KMS-11 (cell line): ENCODE measurements around the gene WSCD1.

ENCODE experiments used
- H2AFZ ChIP-seq: fragments of 200-600 bp; sonication (generic); 2 replicates; pipeline ENCODE4 v1.6.1; 2016; ENCODE audit warnings: antibody characterized with exemption, mixed run types, low read depth
- H3K27ac ChIP-seq: fragments of 200-600 bp; sonication (generic); 2 replicates; pipeline ENCODE4 v1.6.1; 2016; ENCODE audit warnings: mild to moderate bottlenecking, mixed run types
- H3K27me3 ChIP-seq: fragments of 200-600 bp; sonication (generic); 2 replicates; pipeline ENCODE4 v1.6.1; 2017; ENCODE audit warnings: mild to moderate bottlenecking, low read depth, mixed run types, moderate library complexity; ENCODE audit not compliant: insufficient read depth
- H3K36me3 ChIP-seq: fragments of 200-600 bp; sonication (generic); 2 replicates; pipeline ENCODE4 v1.6.1; 2017; ENCODE audit warnings: mild to moderate bottlenecking, mixed run types; ENCODE audit not compliant: insufficient read depth
- H3K4me1 ChIP-seq: fragments of 200-600 bp; sonication (generic); 2 replicates; pipeline ENCODE4 v1.6.1; 2016; ENCODE audit warnings: mild to moderate bottlenecking, low read depth, mixed run types; ENCODE audit not compliant: poor library complexity, severe bottlenecking
- H3K4me2 ChIP-seq: fragments of 200-600 bp; sonication (generic); 2 replicates; pipeline ENCODE4 v1.7.0; 2016; ENCODE audit warnings: mild to moderate bottlenecking, mixed run types
- H3K4me3 ChIP-seq: fragments of 200-600 bp; sonication (generic); IDR thresholded peaks from 2 replicates; pipeline ENCODE4 v1.6.1; 2017; ENCODE audit warnings: low read depth, low read length, mixed read lengths; ENCODE audit not compliant: insufficient read depth
- H3K79me2 ChIP-seq: fragments of 200-600 bp; sonication (generic); 2 replicates; pipeline ENCODE4 v1.6.1; 2016; ENCODE audit warnings: low read depth, mixed run types; ENCODE audit not compliant: insufficient read depth
- H3K9ac ChIP-seq: fragments of 200-600 bp; sonication (generic); 2 replicates; pipeline ENCODE4 v1.6.1; 2016; ENCODE audit warnings: mild to moderate bottlenecking, mixed run types
- H4K20me1 ChIP-seq: fragments of 200-600 bp; sonication (generic); 2 replicates; pipeline ENCODE4 v1.6.1; 2016; ENCODE audit warnings: mild to moderate bottlenecking, mixed run types; ENCODE audit not compliant: insufficient read depth
- TF ChIP-seq, protein P1 (sequence below): fragments of 200-600 bp; sonication (generic); conservative IDR thresholded peaks from 2 replicates; pipeline ENCODE4 v1.6.1; 2017; ENCODE audit warnings: low read depth, mild to moderate bottlenecking, antibody characterized with exemption, low read length, moderate library complexity, mixed read lengths

WSCD1 gene

DNA sequence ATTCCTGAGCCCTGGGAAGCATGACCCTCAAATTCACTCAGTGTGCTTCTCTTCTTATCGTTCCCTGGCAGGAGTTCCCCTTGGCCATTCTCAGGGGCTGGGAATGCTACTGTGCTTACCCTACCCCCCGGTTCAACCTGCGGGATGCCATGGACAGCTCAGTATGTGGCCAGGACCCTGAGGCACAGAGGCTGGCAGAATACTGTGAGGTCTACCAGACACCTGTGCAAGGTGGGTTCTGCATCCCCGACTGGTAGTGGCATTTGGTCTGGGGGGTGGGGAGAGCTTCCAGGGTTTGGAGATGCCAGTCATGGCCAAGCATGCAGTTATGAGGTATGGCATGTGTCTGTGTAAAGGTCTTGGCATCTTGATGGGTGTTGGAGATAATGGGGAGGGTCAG is 39.4 kb downstream of the WSCD1 start:
- H3K4me2 ChIP-seq = no peak overlapping the region
- no peak overlapping the region for H3K4me3 ChIP-seq
- no peak overlapping the region for H3K27ac ChIP-seq

DNA sequence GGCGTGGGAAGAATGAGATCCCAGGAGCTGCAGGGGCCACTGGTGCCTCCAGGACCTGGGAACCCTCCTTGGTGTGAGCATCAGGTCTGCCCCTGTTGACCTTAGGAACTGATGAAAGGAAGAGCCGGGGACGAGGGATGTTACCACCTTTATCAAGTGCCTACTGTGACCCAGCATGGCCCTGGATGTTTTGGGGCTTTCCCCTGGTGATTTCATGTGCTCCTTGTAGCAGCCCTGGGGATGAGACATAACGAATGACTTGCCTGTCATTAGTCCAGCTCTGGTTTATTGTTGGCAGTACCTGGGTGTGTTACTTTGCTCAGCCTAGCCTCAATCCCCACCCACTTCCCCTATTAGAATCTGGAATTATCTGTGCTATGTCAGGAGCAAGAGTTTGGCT is 39.9 kb downstream of the WSCD1 start:
- H3K36me3 ChIP-seq = no peaks in the 10 kb centered on the region
- TF ChIP-seq, protein P1, sequence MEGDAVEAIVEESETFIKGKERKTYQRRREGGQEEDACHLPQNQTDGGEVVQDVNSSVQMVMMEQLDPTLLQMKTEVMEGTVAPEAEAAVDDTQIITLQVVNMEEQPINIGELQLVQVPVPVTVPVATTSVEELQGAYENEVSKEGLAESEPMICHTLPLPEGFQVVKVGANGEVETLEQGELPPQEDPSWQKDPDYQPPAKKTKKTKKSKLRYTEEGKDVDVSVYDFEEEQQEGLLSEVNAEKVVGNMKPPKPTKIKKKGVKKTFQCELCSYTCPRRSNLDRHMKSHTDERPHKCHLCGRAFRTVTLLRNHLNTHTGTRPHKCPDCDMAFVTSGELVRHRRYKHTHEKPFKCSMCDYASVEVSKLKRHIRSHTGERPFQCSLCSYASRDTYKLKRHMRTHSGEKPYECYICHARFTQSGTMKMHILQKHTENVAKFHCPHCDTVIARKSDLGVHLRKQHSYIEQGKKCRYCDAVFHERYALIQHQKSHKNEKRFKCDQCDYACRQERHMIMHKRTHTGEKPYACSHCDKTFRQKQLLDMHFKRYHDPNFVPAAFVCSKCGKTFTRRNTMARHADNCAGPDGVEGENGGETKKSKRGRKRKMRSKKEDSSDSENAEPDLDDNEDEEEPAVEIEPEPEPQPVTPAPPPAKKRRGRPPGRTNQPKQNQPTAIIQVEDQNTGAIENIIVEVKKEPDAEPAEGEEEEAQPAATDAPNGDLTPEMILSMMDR = no peak
- H3K27ac ChIP-seq = no peak overlapping the region

More for the DNA sequence above, 39.4 kb downstream of the WSCD1 start:
- H3K36me3 ChIP-seq = no peaks in the 10 kb centered on the region
- H3K79me2 ChIP-seq = no peaks in the 10 kb centered on the region
- H3K9ac ChIP-seq = no peak overlapping the region
- no peaks in the 10 kb centered on the region for H4K20me1 ChIP-seq
- H3K27me3 ChIP-seq = no peaks in the 10 kb centered on the region
- TF ChIP-seq, protein P1 = no peak
- no peak overlapping the region for H2AFZ ChIP-seq
- H3K4me1 ChIP-seq = no peaks in the 10 kb centered on the region

DNA sequence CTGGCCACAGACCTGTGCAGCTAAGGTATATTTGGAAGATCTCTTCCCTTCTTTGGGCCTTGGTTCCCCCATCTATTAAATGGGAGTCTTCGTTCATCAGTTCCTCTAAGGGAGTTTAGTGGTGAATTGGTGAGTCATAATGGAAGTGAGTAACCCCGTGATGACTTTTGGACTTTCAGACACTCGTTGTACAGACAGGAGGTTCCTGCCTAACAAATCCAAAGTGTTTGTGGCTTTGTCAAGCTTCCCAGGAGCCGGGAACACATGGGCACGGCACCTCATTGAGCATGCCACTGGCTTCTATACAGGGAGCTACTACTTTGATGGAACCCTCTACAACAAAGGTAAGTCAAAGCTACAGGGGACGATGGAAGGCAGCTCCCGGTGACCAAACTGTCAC is 40.4 kb downstream of the WSCD1 start:
- TF ChIP-seq, protein P1 = no peak
- H2AFZ ChIP-seq = no peak overlapping the region
- H3K9ac ChIP-seq = no peak overlapping the region
- no peak overlapping the region for H3K4me3 ChIP-seq
- H3K27me3 ChIP-seq = no peaks in the 10 kb centered on the region
- H3K79me2 ChIP-seq = no peaks in the 10 kb centered on the region
- H3K4me1 ChIP-seq = no peaks in the 10 kb centered on the region
- no peaks in the 10 kb centered on the region for H3K36me3 ChIP-seq
- no peak overlapping the region for H3K27ac ChIP-seq
- H3K4me2 ChIP-seq = no peak overlapping the region
- H4K20me1 ChIP-seq = no peaks in the 10 kb centered on the region

More for the DNA sequence above, 39.9 kb downstream of the WSCD1 start:
- no peaks in the 10 kb centered on the region for H3K27me3 ChIP-seq
- H3K4me1 ChIP-seq = no peaks in the 10 kb centered on the region
- H4K20me1 ChIP-seq = no peaks in the 10 kb centered on the region
- no peaks in the 10 kb centered on the region for H3K79me2 ChIP-seq
- no peak overlapping the region for H3K9ac ChIP-seq
- no peak overlapping the region for H2AFZ ChIP-seq
- no peak overlapping the region for H3K4me2 ChIP-seq
- no peak overlapping the region for H3K4me3 ChIP-seq

DNA sequence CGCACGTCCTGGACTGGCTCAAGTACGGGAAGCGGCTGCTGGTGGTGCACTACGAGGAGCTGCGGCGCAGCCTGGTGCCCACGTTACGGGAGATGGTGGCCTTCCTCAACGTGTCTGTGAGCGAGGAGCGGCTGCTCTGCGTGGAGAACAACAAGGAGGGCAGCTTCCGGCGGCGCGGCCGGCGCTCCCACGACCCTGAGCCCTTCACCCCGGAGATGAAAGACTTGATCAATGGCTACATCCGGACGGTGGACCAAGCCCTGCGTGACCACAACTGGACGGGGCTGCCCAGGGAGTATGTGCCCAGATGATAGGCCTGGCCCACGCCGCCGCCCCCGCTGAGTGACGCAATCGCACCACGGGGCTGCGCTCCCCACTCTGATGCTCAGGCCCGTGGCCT is 50.2 kb downstream of the WSCD1 start:
- Histone ChIP-seq H4K20me1 (no peaks in the 10 kb centered on the region), H3K79me2 (no peaks in the 10 kb centered on the region), H3K4me1 (no peaks in the 10 kb centered on the region), H3K4me3 (no peak overlapping the region), H3K4me2 (no peak overlapping the region), H3K27me3 (no peaks in the 10 kb centered on the region), H3K9ac (no peak overlapping the region), H3K36me3 (no peaks in the 10 kb centered on the region), H3K27ac (no peak overlapping the region), H2AFZ (no peak overlapping the region)
- TF ChIP-seq, protein P1 = no peak
